Endodermal cell (in vitro differentiated cells): ENCODE results near the gene NPSR1. TPM values are rescaled to one million over a fixed set of nuclear protein-coding genes. Genes with fewer than 3 reads are reported as not detected.

Experiments used
- DNase-seq: peaks from one replicate; pipeline ENCODE4 v3.0.0-alpha.2; 2017
- H3K27ac ChIP-seq: 2 replicates; pipeline ENCODE4 v1.5.1; 2013; ENCODE audit warnings: mild to moderate bottlenecking, low read depth, low read length, moderate library complexity
- H3K27me3 ChIP-seq: 2 replicates; pipeline ENCODE4 v1.6.1; 2013; ENCODE audit warnings: mild to moderate bottlenecking, low read length, moderate library complexity; ENCODE audit not compliant: insufficient read depth, control insufficient read depth, poor library complexity, severe bottlenecking
- H3K36me3 ChIP-seq: 2 replicates; pipeline ENCODE4 v1.7.0; 2013; ENCODE audit warnings: mild to moderate bottlenecking, low read length, moderate library complexity; ENCODE audit not compliant: control insufficient read depth, insufficient read depth
- H3K4me1 ChIP-seq: one replicate; pipeline ENCODE4 v1.7.0; 2013; ENCODE audit warnings: low read length; ENCODE audit not compliant: control insufficient read depth, insufficient read depth
- H3K4me3 ChIP-seq: 2 replicates; pipeline ENCODE4 v1.5.1; 2013; ENCODE audit warnings: mild to moderate bottlenecking, low read length, moderate library complexity
- H3K9ac ChIP-seq: 2 replicates; pipeline ENCODE4 v1.6.1; 2013; ENCODE audit warnings: mild to moderate bottlenecking, low read length, moderate library complexity; ENCODE audit not compliant: poor library complexity, severe bottlenecking; ENCODE audit errors: extremely low read depth
- H3K9me3 ChIP-seq: 2 replicates; pipeline ENCODE4 v1.6.1; 2013; ENCODE audit warnings: mild to moderate bottlenecking, low read length, moderate library complexity; ENCODE audit not compliant: control insufficient read depth
- H3K27ac Mint-ChIP-seq: 2 replicates; pipeline ENCODE4 v1.8.0; 2020; ENCODE audit warnings: mixed read lengths
- H3K27me3 Mint-ChIP-seq: 2 replicates; pipeline ENCODE4 v1.8.0; 2021; ENCODE audit warnings: mild to moderate bottlenecking, mixed read lengths; ENCODE audit not compliant: insufficient read depth
- H3K36me3 Mint-ChIP-seq: 2 replicates; pipeline ENCODE4 v1.8.0; 2020; ENCODE audit warnings: low read depth, mixed read lengths
- H3K4me1 Mint-ChIP-seq: 2 replicates; pipeline ENCODE4 v1.8.0; 2020; ENCODE audit warnings: mixed read lengths
- H3K4me3 Mint-ChIP-seq: 2 replicates; pipeline ENCODE4 v1.8.0; 2020; ENCODE audit warnings: mild to moderate bottlenecking, moderate library complexity, mixed read lengths
- H3K9me3 Mint-ChIP-seq: 2 replicates; pipeline ENCODE4 v1.8.0; 2020; ENCODE audit warnings: mild to moderate bottlenecking, mixed read lengths
- WGBS, 2 experiments: methylation state at CpG; one replicate each; pipeline versions ENCODE4 v1.1.5 to v1.1.7; 2013; ENCODE audit warnings: missing lambda C conversion rate in 2 of 2, mixed read lengths in 1 of 2; ENCODE audit not compliant: insufficient coverage in 1 of 2, insufficient read length in 1 of 2; 5-methylcytosine and 5-hydroxymethylcytosine counted together
- total RNA-seq, 2 donors: library from RNA; stranded (reverse); fragmentation: NEBNext Ultra II Directional in 1 of 2; extraction: Animal tissue kit (Norgen Biotek cat#: 25700) in 1 of 2; gene quantifications; 2 replicates in 1 of 2; 3 replicates in 1 of 2; pipeline ENCODE4 v1.2.1, GENCODE V29; 2021
- TF ChIP-seq, protein P1 (sequence below): fragments of 200-600 bp; sonication (generic); conservative IDR thresholded peaks from 2 replicates; pipeline ENCODE4 v1.5.0; 2021; ENCODE audit warnings: antibody characterized with exemption, mild to moderate bottlenecking

NPSR1 gene
- total RNA-seq, 2 donors from 2014 or later, result not detected

DNA sequence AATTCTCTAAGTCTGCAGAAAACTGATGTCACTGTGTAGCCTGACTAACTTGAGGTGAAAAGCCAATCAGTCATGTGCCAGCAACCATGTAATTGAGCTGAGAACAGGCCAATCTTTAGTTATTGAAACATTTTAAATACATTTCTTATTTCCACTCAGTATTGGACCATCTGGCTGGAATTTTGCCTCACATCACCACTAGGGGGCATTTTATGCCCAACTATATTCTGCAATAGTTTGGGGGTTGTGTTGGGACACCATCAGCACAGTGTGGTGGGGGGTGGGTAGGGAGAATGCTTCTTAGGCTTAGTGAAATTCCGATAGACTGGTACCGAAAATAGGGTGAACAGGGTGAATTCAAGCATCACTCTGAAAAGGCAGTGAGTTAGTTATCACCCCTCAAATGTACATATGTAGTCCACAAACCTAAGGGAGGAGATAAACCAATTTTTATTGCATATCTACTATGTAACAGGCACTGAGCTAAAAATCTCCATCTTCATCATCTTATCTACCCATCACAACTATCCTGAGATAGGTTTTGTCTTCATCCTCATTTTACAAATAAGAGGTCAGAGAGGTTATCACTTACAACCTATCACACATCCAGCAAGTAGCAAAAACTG, 17.8 kb downstream of the NPSR1 start:
- Mint-ChIP-seq H3K36me3 (no peaks in the 10 kb centered on the region), H3K9me3 (peaks cover 3% of the 10 kb centered on the region), H3K4me3 (no peak overlapping the region), H3K27ac (no peak overlapping the region), H3K27me3 (no peaks in the 10 kb centered on the region), H3K4me1 (peaks cover 10% of the 10 kb centered on the region)
- Histone ChIP-seq H3K9ac (no peak overlapping the region), H3K27ac (no peak overlapping the region), H3K36me3 (no peaks in the 10 kb centered on the region), H3K9me3 (no peaks in the 10 kb centered on the region), H3K4me3 (no peak overlapping the region), H3K27me3 (no peaks in the 10 kb centered on the region), H3K4me1 (peaks cover 3% of the 10 kb centered on the region)
- DNase-seq, result peak; percentile 75
- TF ChIP-seq, protein P1, sequence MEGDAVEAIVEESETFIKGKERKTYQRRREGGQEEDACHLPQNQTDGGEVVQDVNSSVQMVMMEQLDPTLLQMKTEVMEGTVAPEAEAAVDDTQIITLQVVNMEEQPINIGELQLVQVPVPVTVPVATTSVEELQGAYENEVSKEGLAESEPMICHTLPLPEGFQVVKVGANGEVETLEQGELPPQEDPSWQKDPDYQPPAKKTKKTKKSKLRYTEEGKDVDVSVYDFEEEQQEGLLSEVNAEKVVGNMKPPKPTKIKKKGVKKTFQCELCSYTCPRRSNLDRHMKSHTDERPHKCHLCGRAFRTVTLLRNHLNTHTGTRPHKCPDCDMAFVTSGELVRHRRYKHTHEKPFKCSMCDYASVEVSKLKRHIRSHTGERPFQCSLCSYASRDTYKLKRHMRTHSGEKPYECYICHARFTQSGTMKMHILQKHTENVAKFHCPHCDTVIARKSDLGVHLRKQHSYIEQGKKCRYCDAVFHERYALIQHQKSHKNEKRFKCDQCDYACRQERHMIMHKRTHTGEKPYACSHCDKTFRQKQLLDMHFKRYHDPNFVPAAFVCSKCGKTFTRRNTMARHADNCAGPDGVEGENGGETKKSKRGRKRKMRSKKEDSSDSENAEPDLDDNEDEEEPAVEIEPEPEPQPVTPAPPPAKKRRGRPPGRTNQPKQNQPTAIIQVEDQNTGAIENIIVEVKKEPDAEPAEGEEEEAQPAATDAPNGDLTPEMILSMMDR, result peak; percentile 92
- 61% methylated on average over 2 of the region's 2 CpGs; no CpG with 5 or more reads in 1 of the 2 experiments for WGBS, 2 experiments

DNA sequence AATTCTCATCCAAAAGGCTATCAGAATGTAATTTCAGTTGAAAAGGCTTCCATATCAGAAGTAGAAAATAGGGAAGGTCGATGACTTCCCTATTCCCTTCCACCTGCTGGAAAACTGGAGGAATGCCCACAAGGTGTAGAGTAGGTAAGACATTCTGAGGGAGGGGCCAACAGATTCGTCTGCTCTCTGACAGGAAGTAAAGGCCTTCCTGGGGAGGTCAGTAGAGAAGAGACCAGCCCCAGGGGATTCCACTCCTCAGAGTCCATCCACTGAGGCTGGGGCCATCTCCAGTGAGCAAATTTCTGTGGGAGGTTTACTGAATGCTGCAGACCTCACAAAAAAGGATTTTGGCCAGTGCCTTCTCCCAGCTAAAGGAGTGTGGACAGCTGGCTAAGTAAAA, 19.5 kb downstream of the NPSR1 start:
- Mint-ChIP-seq H3K27me3 (no peaks in the 10 kb centered on the region), H3K27ac (no peak overlapping the region), H3K9me3 (peaks cover 3% of the 10 kb centered on the region), H3K4me3 (no peak overlapping the region), H3K36me3 (no peaks in the 10 kb centered on the region), H3K4me1 (peaks cover 10% of the 10 kb centered on the region)
- Histone ChIP-seq H3K4me3 (no peak overlapping the region), H3K27ac (no peak overlapping the region), H3K36me3 (no peaks in the 10 kb centered on the region), H3K9ac (no peak overlapping the region), H3K27me3 (no peaks in the 10 kb centered on the region), H3K9me3 (no peaks in the 10 kb centered on the region), H3K4me1 (peaks cover 3% of the 10 kb centered on the region)
- TF ChIP-seq, protein P1, result peak; percentile 24
- no peak for DNase-seq
- WGBS, 2 experiments, result 75 to 86% methylated on average over 1 to 2 of the region's 2 CpGs

DNA sequence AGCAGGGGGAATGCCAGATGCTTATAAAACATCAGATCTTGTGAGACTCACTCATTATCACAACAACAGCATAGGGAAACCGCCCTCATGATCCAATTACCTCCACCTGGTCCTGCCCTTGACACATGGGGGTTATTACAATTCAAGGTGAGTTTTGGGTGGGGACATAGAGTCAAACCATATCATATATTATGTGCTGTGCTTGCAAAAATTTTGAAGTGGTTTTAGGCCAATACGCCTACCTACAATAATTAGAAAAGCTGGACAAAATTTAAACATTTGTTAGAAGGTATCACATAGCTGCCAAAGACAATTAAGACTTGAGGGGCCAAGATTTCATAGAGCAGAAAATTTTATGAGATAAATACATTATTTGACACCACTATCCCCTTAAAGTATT, 29.5 kb downstream of the NPSR1 start:
- no peaks in the 10 kb centered on the region for H3K27me3 Mint-ChIP-seq
- no peak overlapping the region for H3K27ac Mint-ChIP-seq
- H3K9ac ChIP-seq, result no peak overlapping the region
- no peaks in the 10 kb centered on the region for H3K4me1 ChIP-seq
- TF ChIP-seq, protein P1, result no peak
- DNase-seq, result no peak
- no peaks in the 10 kb centered on the region for H3K36me3 Mint-ChIP-seq
- H3K27me3 ChIP-seq, result no peaks in the 10 kb centered on the region
- no peaks in the 10 kb centered on the region for H3K4me1 Mint-ChIP-seq
- no peaks in the 10 kb centered on the region for H3K36me3 ChIP-seq
- H3K4me3 ChIP-seq, result no peak overlapping the region
- H3K9me3 ChIP-seq, result no peaks in the 10 kb centered on the region
- H3K4me3 Mint-ChIP-seq, result no peak overlapping the region
- H3K27ac ChIP-seq, result no peak overlapping the region
- 83% methylated on average over 2 of the region's 2 CpGs; no CpG with 5 or more reads in 1 of the 2 experiments for WGBS, 2 experiments
- peaks cover 2% of the 10 kb centered on the region for H3K9me3 Mint-ChIP-seq
